ENCODE data around the gene PGPEP1. TPM values are rescaled to one million over a fixed set of nuclear protein-coding genes. Genes with fewer than 3 reads are reported as not detected.

PGPEP1 gene
- total and polyA plus RNA-seq, 10 of the 15 experiments (the other 5 are each of a cell fraction or from before 2014, with no cell fraction given), result 13.8 to 39.4 (median 17.0) TPM

GRCh38 chr19:18294467-18294864 lies 45.9 kb upstream of the PGPEP1 start:
- H3K27ac ChIP-seq (ENCODE audit: control insufficient read depth, insufficient read depth), result no peak overlapping the region
- TF ChIP-seq SRF (IDR thresholded peaks at IDR 0.05; ENCODE audit: low read depth in 2 of 2, low read length in 2 of 2) (no peak), BMI1 (IDR thresholded peaks at IDR 0.05; ENCODE audit: borderline replicate concordance) (peak; percentile 91), BHLHE40 (IDR thresholded peaks at IDR 0.05; ENCODE audit: borderline replicate concordance in 1 of 2, low read depth in 2 of 2, low read length in 1 of 2) (peak in 1 of 2 experiments; percentile 18; a peak in 1 of 4 replicates), HDGF (IDR thresholded peaks at IDR 0.05) (no peak), SIX5 (IDR thresholded peaks at IDR 0.05; ENCODE audit: low read depth, low read length, severe bottlenecking) (no peak), ZNF384 (IDR thresholded peaks at IDR 0.05; ENCODE audit: borderline replicate concordance, low read depth, low read length) (no peak)
- RAD21 ChIA-PET (ENCODE audit: unreplicated experiment), result interaction anchor here (1.3 to 5.8 kb wide), 2 partner anchors 10 to 14 kb away, joined by 3 to 136 read pairs; partner anchors contain the start of gene JUND
- H3K36me3 ChIP-seq (ENCODE audit: control insufficient read depth in 2 of 2, insufficient read depth in 2 of 2, low read length in 1 of 2), result no peaks in the 10 kb centered on the region
- intact Hi-C loops (cut with micrococcal nuclease; ENCODE audit: unreplicated experiment), result no loop called here
- H2AFZ ChIP-seq (ENCODE audit: control insufficient read depth, low read depth, low read length), result no peak overlapping the region
- 0 out of 2 replicates have a peak overlapping the region, but pooled peaks have one; percentile 3 for H3K4me2 ChIP-seq (ENCODE audit: control insufficient read depth, insufficient read depth)
- CTCF ChIA-PET, result interaction anchor here (2.7 to 4.5 kb wide), 2 partner anchors 14 to 28 kb away, joined by 25 to 81 read pairs; partner anchors contain the start of genes JUND and LSM4
- peaks cover 27% of the 10 kb centered on the region for H3K4me1 ChIP-seq (ENCODE audit: control insufficient read depth, insufficient read depth, low read length)
- BruUV-seq (replicated peaks), result no TSS peak
- peak; percentile 8 for ATAC-seq
- no peaks in the 10 kb centered on the region for H4K20me1 ChIP-seq (ENCODE audit: control insufficient read depth, insufficient read depth)
- H3K9me3 ChIP-seq (replicated peaks; ENCODE audit: control insufficient read depth, insufficient read depth, low read length), result no peaks in the 10 kb centered on the region; the same call in 2 of the 3 replicates
- POLR2A ChIA-PET, result interaction anchor here (5.8 kb wide), 1 partner anchor 14 kb away, joined by 172 read pairs; the partner anchor contains the start of gene JUND
- in situ Hi-C loops (cut with MboI), result no loop called here
- no peak overlapping the region for H3K4me3 ChIP-seq
- FAIRE-seq, result no peak
- no peak overlapping the region for H3K9ac ChIP-seq (ENCODE audit: control insufficient read depth, insufficient read depth, low read length)
- SMC1A ChIA-PET (ENCODE audit: uncharacterized antibody, unreplicated experiment), result no interaction called here
- WGBS (ENCODE audit: insufficient coverage, insufficient replicate concordance, low lambda C conversion rate, missing lambda C conversion rate), result 6% methylated on average over 9 of the region's 9 CpGs
- H3K27me3 ChIP-seq (replicated peaks in 1 of 2; ENCODE audit: control insufficient read depth in 2 of 2, insufficient read depth in 2 of 2, low read length in 1 of 2), result no peaks in the 10 kb centered on the region; a peak in 1 of 4 replicates
- peaks cover 5% of the 10 kb centered on the region for H3K79me2 ChIP-seq (ENCODE audit: control insufficient read depth, insufficient read depth, low read length)
- no peak for DNase-seq (ENCODE audit: low read depth, low spot score)

GRCh38 chr19:18295034-18295451 lies 45.4 kb upstream of the PGPEP1 start:
- ATAC-seq (no peak), FAIRE-seq (no peak), DNase-seq (ENCODE audit: low read depth, low spot score) (no peak)
- Histone ChIP-seq H3K4me1 (ENCODE audit: control insufficient read depth, insufficient read depth, low read length) (peaks cover 21% of the 10 kb centered on the region), H4K20me1 (ENCODE audit: control insufficient read depth, insufficient read depth) (no peaks in the 10 kb centered on the region), H3K36me3 (ENCODE audit: control insufficient read depth in 2 of 2, insufficient read depth in 2 of 2, low read length in 1 of 2) (no peaks in the 10 kb centered on the region), H2AFZ (ENCODE audit: control insufficient read depth, low read depth, low read length) (no peak overlapping the region), H3K27ac (ENCODE audit: control insufficient read depth, insufficient read depth) (no peak overlapping the region), H3K4me2 (ENCODE audit: control insufficient read depth, insufficient read depth) (no peak overlapping the region), H3K27me3 (replicated peaks in 1 of 2; ENCODE audit: control insufficient read depth in 2 of 2, insufficient read depth in 2 of 2, low read length in 1 of 2) (no peaks in the 10 kb centered on the region; a peak in 1 of 4 replicates), H3K9me3 (replicated peaks; ENCODE audit: control insufficient read depth, insufficient read depth, low read length) (no peaks in the 10 kb centered on the region; the same call in 2 of the 3 replicates), H3K9ac (ENCODE audit: control insufficient read depth, insufficient read depth, low read length) (no peak overlapping the region), H3K79me2 (ENCODE audit: control insufficient read depth, insufficient read depth, low read length) (peaks cover 5% of the 10 kb centered on the region), H3K4me3 (no peak overlapping the region)
- TF ChIP-seq HDGF (IDR thresholded peaks at IDR 0.05) (peak; percentile 89), FOXK2 (IDR thresholded peaks at IDR 0.05) (no peak), MAX (IDR thresholded peaks at IDR 0.05; ENCODE audit: low read depth, low read length) (no peak)
- ChIA-PET POLR2A (no interaction called here), RAD21 (ENCODE audit: unreplicated experiment) (no interaction called here), SMC1A (ENCODE audit: uncharacterized antibody, unreplicated experiment) (no interaction called here), CTCF (no interaction called here)
- no TSS peak for BruUV-seq (replicated peaks)
- WGBS (ENCODE audit: insufficient coverage, insufficient replicate concordance, low lambda C conversion rate, missing lambda C conversion rate), result 96% methylated on average over 3 of the region's 4 CpGs
- in situ Hi-C loops (cut with MboI) (no loop called here), intact Hi-C loops (cut with micrococcal nuclease; ENCODE audit: unreplicated experiment) (no loop called here)
